Ishikawa (cell line): ENCODE data around the gene CPA4.

Source experiments
- CEBPB ChIP-seq: IDR thresholded peaks from 2 replicates; pipeline ENCODE4 v1.6.1; 2012
- CREB1 ChIP-seq: IDR thresholded peaks from 2 replicates; pipeline ENCODE4 v1.6.1; 2012; ENCODE audit warnings: low read depth
- EGR1 ChIP-seq: IDR thresholded peaks from 2 replicates; pipeline ENCODE4 v1.6.1; 2012
- EP300 ChIP-seq: IDR thresholded peaks from 2 replicates; pipeline ENCODE4 v1.6.1; 2012; ENCODE audit warnings: borderline replicate concordance
- FOXM1 ChIP-seq: IDR thresholded peaks from 2 replicates; pipeline ENCODE4 v1.6.1; 2012; ENCODE audit warnings: low read depth, borderline replicate concordance
- MAX ChIP-seq: IDR thresholded peaks from 2 replicates; pipeline ENCODE4 v1.6.1; 2012
- NFIC ChIP-seq: IDR thresholded peaks from 2 replicates; pipeline ENCODE4 v1.6.1; 2012
- RAD21 ChIP-seq: IDR thresholded peaks from 2 replicates; pipeline ENCODE4 v1.6.1; 2012; ENCODE audit warnings: low read depth
- REST ChIP-seq: IDR thresholded peaks from 2 replicates; pipeline ENCODE4 v1.6.1; 2012; ENCODE audit warnings: low read depth, mild to moderate bottlenecking
- TAF1 ChIP-seq: IDR thresholded peaks from 2 replicates; pipeline ENCODE4 v1.6.1; 2012; ENCODE audit warnings: low read depth, mild to moderate bottlenecking
- TCF12 ChIP-seq: IDR thresholded peaks from 2 replicates; pipeline ENCODE4 v1.6.1; 2012; ENCODE audit warnings: low read depth
- TEAD4 ChIP-seq: IDR thresholded peaks from 2 replicates; pipeline ENCODE4 v1.6.1; 2012
- USF1 ChIP-seq: IDR thresholded peaks from 2 replicates; pipeline ENCODE4 v1.6.1; 2012
- YY1 ChIP-seq: IDR thresholded peaks from 2 replicates; pipeline ENCODE4 v1.6.1; 2012; ENCODE audit warnings: low read depth
- ZBTB7A ChIP-seq: IDR thresholded peaks from 2 replicates; pipeline ENCODE4 v1.6.1; 2012; ENCODE audit warnings: low read depth

The CPA4 gene

GRCh38 chr7:130286881-130287280, 6.1 kb upstream of the CPA4 start:
- TF ChIP-seq NFIC (no peak), EGR1 (no peak), REST (no peak), TCF12 (no peak), CREB1 (no peak), MAX (no peak), USF1 (no peak), RAD21 (no peak), TEAD4 (no peak), EP300 (no peak), ZBTB7A (no peak), FOXM1 (no peak), CEBPB (no peak), TAF1 (no peak), YY1 (no peak)

- no peak for TF ChIP-seq ZBTB7A
- TF ChIP-seq RAD21: no peak
- TF ChIP-seq EP300: no peak
- TF ChIP-seq EGR1: no peak
- no peak for TF ChIP-seq FOXM1
- TF ChIP-seq MAX: no peak
- no peak for TF ChIP-seq CEBPB
- TF ChIP-seq REST: no peak
- TF ChIP-seq TCF12: no peak
- TF ChIP-seq USF1: no peak
- no peak for TF ChIP-seq NFIC
Measured at GRCh38 chr7:130288168-130288567, 4.8 kb upstream of the CPA4 start.

- TF ChIP-seq CEBPB: no peak
- no peak for TF ChIP-seq USF1
- TF ChIP-seq TEAD4: no peak
- no peak for TF ChIP-seq REST
- no peak for TF ChIP-seq EGR1
- no peak for TF ChIP-seq MAX
- TF ChIP-seq NFIC: no peak
- TF ChIP-seq ZBTB7A: no peak
Measured at GRCh38 chr7:130288829-130289228, 4.1 kb upstream of the CPA4 start.

- TF ChIP-seq USF1 (no peak), FOXM1 (no peak), CREB1 (no peak), ZBTB7A (no peak), REST (no peak), RAD21 (no peak), EGR1 (no peak), YY1 (no peak), NFIC (no peak), TAF1 (no peak), CEBPB (no peak), MAX (no peak), TEAD4 (no peak), EP300 (no peak), TCF12 (no peak)
Measured at GRCh38 chr7:130289478-130289877, 3.5 kb upstream of the CPA4 start.
